HG03196 (cell line): Measurements from ENCODE around the gene EPSTI1.
"Not testable (repeated sequence)": the region's sequence is repeated elsewhere in the genome, so short reads cannot be mapped to it uniquely, and the experiment has no call there.

ENCODE experiments used
- ATAC-seq: cut with Tn5 transposase; IDR thresholded peaks from one replicate; pipeline ENCODE4 v1.9.1; 2021; ENCODE audit not compliant: unreplicated experiment

Gene EPSTI1

DNA sequence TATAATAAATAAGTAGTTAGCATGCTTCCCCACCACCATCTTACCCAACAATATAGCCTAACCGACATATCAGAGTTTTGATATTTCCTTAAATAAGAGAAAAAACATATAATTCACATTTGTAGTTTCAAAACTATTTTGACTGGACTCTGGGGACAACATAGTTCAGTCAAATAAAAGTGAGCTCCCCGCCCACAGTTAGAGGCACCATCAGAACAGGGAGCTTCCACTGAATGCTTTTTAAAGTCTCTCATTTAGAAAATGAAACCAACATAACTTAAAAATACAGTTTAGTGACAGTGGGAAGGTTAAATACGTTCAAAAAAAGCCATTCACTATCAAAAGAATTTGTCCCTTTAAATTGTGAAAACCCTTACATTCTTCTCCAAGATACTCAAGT lies 92.8 kb downstream of the EPSTI1 start:
- ATAC-seq, result no peak

DNA sequence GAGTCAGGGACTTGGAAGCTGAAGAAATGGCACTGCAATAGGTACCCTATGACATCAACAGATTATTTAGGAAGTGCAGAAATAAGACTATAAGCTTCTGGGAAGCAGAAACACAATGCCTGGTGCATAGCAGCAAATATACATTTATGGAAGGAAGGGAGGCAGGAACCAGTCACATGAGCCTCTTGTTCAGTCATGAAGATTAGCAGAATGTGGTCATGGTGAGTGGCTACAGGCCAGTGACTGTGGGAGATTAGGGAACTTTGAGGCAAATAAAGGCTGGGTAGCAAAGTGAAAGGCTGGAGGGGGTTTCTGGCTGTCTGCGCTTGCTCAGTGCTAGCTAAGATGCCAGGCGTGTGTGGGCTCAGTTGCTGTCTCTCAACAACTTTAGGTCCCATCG lies 96.3 kb downstream of the EPSTI1 start:
- no peak for ATAC-seq

DNA sequence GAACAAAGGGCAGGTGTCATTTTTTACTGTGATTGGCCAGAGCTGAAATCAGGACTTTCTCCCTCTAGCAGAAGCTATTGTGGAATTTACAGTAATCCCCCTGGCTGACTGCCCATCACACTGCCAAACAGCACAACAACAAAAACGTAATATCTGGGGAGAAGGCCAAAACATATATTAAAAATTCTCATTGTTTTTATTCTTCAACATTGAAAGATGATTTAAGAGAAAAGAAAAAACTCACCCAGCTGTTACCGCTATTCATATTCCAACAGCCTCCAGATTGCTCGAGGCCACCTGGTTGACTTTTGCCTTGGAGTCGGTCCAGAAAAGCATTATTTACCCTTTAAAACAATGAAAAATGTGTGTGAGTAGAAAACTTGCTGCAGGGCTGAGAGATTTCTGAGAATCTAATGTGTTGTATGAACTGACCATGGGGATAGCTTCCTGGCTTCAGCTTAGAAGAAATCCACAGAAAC lies 97.2 kb downstream of the EPSTI1 start:
- no peak for ATAC-seq

DNA sequence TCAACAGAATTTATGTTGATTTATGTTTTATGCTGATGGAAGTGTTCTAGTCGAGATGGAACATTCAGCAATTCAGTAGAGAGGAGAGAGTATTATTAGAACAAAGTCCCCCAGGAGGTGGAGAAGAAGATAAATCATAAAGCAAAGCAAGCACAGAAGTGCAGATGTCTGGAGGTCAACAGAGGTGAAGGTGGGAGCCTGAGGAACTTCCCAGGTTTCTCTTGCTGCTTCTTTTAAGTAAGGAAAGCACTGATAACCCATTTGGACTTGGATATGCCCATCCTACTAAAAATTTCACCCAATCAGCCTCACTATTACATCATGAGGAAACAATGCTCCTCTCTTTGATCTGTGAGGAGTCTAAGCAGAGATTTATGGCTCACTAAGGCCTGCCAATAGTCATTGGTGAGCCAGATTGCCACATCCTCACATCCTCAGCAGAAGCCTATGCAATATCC lies 98.8 kb downstream of the EPSTI1 start:
- ATAC-seq, result no peak

DNA sequence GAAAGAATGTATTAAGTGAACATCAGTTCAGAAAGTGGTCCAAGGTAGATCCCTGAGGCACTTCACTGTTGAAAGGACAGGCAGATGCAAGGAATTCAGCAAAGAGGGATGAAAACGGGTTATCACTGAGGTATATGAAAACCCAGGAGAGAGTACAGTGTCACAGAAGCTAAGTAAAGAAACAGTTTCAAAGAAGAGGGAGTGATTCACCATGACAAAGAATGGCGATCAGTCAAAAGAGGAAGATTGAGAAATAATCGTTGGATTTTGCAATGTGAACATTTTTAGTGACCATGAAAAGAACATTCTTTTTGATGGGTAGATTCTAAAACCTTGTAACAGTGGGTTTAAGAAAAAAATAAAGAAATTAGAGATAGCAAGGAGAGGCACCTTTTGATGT lies 99.3 kb downstream of the EPSTI1 start:
- ATAC-seq, result no peak

DNA sequence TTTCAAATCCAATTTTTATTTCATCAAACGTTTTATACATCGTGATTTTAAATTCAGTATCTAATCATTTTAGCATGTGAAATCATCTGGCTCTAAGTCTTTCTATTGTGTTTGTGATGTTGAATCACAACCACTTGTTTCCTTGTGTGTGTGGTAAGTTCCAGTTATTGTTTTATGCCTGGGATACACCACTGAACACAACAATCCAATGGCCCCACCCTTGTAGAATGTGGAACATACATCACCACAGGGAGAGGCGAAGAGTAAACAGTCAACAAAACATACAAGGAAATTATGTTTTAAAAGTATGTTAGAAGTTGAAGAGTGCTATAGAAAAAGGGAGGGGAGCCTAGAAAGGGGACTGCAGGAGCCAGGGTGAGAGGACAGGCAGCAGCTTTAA lies 100.5 kb downstream of the EPSTI1 start:
- ATAC-seq, result no peak

DNA sequence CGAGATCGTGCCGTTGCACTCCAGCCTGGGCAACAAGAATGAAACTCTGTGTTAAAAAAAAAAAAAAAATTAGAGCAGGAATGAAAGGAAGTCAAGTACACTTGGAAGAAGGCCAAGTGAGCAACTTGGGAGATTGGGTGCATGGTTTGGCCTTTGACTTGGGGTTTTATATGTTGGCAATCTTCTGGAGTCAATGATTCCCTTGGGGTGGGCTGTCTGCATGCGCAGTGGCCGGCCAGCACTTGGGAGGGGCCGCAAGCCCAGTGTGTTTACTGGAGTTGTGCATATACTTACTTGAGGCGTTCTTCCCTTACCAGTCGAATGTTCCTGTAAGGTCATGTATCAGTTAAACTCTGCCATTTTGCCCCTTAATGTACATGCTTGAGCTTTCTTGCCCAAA lies 106.7 kb downstream of the EPSTI1 start:
- ATAC-seq, result no peak

DNA sequence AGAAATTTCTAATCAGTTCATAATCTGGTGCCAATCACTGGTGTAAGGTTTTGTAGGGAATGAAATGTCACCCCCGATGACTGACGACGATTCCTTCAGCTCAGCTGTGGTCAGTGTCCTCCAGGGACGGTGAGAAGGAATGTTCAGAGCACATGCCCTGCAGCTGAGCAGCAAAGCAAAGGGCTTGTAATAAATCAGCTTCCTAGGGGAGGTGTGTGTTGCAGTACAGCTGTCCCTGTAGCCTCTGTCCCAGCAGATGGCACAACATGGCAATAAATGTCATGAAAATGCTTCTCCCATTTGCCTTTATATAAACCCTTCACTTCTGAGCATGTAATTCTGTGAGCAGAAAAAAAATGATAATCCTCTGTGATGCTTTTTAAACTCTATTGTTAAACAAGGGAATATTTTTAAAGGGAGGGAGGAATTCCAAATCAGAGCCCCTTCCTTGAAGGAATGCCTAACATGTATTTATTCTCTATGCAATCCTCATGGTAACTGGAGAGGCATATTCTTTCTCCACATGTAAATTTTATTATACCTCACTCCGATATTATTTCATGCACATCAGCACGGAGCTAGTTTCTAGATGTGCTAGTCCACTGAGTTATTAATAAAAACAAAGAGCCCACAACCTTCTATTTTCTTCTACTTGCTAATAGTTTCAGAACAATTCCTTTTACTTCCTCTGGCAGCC lies 108.1 kb downstream of the EPSTI1 start:
- no peak for ATAC-seq

DNA sequence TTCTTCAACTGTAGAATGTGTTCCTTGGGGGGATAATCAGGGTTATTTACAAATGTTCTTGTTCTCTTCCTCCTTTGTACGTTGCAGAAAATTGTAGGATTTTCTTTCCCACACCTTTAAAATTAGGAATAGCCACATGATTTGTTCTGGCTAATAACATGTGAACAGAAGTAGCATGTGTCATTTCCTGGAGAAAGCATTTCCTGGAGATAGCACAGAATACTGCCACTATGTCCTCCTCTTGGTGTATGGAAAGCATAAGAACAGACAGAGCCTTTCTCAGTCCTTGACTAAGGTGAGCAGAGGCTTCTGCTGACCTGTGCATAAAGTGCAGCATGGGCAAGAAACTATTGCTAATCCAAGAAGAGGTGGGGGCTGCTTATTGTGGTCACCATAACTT lies 108.9 kb downstream of the EPSTI1 start:
- no peak for ATAC-seq

DNA sequence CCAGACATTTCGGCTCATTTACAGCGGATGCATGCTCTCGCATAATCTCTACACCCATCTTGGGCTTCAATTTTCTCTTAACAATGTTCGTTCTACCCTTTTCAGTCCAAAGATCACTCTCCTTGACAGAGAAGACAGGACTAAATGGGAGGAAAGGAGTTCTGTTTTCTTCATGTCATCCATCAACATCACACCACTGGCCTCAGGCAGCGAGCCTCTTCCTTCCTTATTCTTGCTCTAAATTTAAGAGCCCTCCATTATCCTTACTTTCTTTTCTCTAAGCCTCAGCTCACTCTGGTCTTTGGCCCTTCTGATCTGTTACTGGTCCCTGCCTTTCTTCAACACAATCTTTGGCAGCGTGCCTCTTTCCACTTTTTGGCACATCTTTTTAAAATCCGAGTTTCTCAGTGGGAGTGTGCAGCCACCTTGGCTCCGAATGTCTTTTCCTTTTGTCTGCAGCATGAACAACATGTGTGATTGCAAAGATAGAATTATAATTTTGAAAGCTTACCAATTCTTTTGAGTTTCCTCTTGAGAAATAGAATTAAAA lies 111.9 kb downstream of the EPSTI1 start:
- no peak for ATAC-seq

DNA sequence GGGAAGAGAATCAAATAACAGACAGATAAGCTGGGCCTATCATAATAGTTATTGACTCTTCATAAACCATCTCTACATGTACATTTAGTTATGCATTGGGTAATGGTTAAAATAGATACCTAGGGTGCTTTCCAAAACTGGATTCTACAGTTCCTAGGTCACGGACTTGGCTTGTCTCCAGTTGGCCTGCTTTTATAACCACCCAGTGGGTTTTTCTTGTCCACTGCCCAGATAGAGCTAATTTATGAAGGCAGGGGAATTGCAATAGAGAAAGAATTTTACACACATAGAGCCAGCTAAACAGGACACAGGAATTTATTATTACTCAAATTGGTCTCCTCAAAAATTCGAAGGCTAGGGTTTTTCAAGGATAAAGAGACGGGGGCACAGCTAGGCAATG lies 113.3 kb downstream of the EPSTI1 start:
- ATAC-seq, result no peak

DNA sequence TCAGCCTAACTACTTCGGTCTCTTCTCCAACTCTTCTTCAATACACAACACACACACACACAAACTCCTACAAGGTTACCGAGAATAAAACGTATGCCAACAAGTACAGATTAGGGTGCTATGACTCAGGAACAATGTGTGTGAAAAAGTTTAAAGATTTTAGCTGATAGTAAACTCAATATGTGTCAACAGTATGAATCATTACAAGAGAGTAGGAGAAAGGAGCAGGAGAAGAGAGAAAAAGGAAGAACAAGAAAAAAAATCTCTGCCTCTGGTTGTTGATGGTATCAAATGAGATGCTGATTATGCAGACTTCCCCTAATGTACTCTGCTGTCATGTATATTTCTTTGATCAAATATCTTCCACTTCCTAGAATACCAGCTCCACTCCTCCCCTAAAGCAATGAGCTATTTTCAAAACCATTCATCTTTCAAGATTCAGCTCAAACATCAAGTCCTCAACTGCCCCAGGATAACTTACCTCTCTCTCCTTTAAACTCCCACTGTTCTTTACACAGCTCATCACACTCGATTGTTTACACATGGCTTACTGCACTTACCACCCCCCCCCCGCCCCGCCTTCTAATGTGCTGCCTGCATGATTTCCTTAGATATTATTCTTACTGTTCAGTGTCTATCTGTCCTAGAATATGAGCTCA lies 115.0 kb downstream of the EPSTI1 start:
- no peak for ATAC-seq

DNA sequence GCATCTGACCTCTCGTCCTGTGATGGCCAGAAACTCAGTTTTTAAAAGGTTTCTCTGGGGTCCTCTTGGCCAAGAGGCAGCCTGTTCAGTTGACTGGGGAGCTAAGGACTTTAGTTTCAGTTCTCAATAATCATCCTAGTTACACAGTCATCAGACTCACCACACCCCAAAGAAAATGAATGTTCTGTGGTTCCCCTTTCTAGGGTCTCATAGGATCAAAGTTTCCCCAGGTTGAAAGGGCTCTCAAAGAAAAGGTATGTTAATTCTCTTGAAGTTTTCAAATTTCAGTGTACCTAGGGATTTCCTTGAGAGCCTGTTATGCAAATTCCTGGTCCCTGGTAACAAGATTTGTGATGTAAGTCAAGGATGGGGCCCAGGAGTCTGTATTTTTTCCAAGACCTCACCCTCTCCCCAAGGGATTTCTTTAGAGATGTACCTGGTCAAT lies 115.7 kb downstream of the EPSTI1 start:
- ATAC-seq, result peak; percentile 92

DNA sequence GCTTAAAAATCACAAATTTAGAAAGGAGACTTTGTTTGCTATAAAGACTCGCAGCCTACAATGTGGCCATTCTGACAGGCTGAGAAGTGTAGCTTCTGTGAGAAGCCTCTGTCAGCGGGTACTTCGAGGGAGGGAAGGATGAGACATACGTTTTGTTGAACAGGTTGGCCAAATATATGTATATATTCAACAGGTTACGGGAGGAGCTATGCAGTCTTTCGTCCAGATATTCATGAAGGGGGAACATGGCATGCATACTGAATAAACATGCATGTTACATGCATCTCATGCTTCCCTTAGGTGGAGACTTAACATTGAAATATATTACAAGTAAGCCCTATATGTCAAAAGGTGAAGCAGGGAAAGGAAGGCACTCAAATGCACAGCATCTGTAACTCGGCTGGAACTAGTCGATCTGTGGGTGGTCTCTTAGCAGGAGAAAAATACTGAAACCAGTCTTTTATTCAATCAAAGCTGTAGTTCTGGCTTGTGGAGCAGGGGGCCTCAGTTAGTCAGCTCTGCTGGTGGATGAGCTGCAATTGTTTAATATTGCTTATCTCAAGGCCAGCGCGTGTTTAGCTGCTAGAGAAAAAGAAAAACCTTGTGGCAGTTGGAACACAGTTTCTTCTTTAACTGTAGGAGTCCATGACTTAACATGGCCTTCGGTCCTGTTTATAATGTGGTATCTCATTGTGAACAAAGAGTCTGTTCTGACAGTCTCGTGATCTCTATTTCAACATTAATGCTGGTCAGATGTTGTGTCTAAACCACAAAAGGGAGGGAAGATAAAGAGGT lies 116.4 kb downstream of the EPSTI1 start:
- ATAC-seq, result no peak

DNA sequence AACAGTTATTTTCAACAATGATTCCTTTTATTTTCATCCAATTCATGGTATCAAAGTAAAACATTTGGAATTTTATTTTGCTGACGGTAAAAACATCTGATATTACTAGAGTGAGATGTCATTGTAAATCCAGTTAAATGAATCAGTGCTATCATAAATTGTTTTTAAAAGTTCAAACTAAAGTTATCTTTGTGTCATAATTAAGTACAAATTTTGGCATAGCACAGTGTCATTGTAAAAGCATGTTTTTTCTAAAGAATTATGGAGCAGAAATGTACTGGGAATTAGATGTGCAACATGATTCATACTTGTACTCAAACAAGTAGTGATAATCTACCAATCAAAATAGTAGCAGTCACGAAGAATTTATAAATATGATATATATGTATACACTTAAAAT lies 117.8 kb downstream of the EPSTI1 start:
- no peak for ATAC-seq

DNA sequence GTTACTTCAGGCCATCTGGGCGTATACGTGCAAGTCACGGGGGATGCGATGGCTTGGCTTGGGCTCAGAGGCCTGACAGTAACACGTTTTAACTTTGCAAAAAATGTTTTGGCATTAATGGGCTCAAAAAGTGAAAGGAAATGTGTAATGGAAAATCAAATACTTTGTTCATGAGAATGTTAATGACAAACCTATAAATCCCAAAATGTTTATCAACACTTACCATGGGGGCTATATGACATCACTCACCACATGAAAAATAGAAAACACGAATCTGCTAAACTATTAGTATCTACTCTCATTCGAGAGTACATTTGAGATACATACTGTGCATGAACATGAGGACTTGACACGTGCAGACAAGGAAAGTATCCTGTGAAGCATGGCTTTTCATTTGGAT lies 119.0 kb downstream of the EPSTI1 start:
- ATAC-seq, result no peak

DNA sequence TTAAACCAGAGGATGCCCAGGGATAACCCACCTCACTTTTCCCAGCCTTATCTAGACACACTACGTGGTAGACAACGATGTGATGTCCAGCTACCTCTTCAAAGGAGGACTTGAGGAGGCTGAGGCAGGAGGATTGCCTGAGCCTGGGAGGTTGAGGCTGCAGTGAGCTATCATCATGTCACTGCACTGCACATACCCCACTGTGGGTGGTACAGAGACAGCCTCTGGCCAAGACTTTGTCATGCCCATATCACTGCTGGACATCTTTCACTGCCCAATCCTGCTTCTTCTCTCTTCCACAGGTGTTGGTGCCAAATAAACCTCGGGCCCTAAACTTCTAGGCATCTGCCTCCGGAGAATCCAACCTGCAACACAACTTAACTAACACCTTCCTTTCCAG lies 124.8 kb downstream of the EPSTI1 start:
- ATAC-seq, result no peak

DNA sequence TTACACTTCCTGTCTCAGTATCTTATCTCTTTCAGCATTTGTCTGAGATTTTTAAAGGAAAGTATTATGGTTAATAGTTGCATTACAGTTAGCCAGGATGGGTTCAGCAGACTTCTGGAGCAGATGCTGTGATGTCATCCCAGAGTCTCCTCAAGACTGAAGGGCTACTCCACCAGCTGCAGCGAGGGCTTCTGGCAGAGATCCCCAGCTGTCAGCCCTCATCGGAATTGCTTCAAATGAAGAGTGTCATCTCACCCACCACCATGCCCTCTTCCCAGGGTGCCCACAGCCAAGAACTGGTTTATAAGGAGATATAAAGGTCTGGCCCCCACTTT lies 126.3 kb downstream of the EPSTI1 start:
- no peak for ATAC-seq

DNA sequence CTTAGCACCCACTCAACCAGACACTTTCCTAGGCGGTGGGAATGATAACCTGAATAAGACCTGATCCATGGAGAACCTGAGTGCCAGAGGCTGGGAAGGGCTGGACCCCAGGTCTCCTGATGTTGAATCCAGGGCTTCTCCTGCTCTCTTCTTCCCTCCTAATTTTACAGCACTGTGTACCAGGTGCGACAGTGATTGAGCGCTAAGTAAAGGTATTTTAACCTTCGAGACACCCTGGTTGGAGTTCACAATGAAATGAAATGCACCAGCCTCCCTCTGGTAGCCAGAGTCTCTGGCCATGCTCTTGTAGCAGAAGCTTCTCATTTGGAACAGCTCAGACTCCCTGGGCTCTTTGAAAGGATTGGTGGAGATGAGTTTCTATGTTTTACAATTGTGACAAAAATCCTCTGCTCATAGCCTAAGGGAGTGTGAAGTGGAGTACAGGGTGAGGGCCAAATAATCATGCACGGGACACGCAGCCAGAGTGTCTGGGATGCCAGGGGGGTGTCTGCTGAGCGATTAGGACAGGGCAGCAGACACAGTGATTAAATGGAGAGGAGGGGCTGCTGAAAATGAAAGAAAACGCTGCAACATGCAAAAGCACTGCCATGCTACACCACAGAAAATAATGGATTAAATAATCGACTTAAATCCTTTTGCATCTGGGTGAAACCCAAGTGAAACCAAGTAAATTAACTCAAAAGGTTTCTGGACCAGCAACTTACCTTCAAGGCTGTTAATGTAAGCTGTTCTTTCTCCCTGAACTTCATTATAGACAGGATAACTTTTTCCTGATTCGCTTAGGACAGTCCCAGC lies 126.9 kb downstream of the EPSTI1 start:
- no peak for ATAC-seq

DNA sequence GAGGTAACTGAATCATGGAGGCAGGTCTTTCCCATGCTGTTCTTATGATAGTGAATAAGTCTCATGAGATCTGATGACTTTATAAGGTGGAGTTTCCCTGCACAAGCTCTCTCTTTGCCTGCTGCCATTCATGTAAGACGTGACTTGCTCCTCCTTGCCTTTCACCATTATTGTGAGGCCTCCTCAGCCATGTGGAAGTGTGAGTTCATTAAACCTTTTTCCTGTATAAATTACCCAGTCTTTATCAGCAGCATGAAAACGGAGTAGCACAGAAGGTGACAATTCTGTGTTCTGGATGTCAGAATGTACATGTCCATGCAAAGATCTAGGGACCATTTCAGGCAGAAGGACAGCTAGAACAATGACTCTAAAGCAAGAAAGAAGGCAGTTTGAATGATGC lies 129.7 kb downstream of the EPSTI1 start:
- not testable (repeated sequence) for ATAC-seq

DNA sequence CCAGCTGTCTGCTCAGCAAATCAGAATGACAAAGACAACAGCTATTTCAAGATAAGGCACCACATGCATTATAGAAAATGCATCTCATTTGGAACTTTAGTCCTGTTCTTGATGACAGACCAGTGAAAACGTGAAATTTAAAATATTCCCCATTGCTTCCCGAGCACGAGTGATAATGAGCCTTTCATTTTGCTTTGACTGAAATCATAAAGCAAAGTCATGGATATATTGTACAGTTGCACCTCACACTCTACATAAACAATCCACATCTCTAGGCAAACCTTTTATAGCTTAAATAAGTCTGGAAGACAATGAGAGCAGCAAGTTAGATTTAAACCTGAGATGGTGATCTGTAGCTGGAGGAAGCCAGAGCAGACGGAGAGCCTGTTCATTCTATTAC lies 131.6 kb downstream of the EPSTI1 start:
- ATAC-seq, result no peak
